Measurements from ENCODE around the gene MYO1D.

GRCh38 chr17:32525122-32525521, 351.8 kb downstream of the MYO1D start:
- TF ChIP-seq CTCF (IDR thresholded peaks at IDR 0.05) (no peak), POLR2A (IDR thresholded peaks at IDR 0.05) (no peak)

Data from adrenal gland (tissue), 5 donors.